CD4-positive, alpha-beta T cell treated with Interleukin-12 subunit alpha and Interleukin-12 subunit beta, for 1 hour (primary cell): ENCODE data around the gene SCN8A.

Experiments
- DNase-seq: peaks from one replicate; pipeline ENCODE4 v3.0.0-alpha.2; 2020

SCN8A gene

DNA sequence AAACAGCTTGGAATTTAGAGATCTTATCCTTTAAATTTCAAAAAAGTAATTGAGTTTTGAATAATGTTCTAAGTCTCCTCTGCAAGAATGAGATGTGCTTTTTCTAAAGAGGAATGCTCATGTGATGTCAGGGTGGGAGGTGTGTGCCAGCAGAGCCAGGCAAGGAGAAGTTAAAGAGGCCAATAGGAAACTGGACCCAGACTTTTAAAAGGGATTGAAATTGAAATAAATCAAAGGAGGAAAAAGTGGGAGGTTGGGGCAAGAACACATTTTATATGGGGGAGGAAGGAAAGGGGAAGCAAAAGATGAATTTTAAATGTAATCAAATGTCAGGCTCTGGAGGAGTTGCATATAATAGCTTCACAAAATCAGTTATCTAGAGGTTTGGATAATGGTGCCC, 131.4 kb downstream of the SCN8A start:
- DNase-seq: no peak

DNA sequence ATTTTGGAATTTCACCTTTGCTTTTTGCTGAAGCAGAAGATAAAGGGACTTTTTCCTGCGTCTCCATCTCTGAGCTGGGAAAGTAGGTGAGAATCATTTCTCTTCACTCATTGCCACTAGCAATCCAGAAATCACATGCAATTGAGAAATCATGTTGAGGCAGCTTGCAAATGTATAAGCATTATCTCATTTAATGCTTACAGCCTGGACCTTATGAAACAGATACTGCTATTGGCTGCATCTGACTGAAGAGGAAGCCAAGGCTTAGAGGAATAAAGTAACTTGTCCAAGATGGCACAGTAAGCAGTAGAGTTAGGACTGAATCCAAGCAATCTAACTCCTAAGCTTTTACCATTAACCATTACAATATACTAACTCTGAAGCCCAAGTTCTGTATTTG, 135.1 kb downstream of the SCN8A start:
- DNase-seq: no peak

DNA sequence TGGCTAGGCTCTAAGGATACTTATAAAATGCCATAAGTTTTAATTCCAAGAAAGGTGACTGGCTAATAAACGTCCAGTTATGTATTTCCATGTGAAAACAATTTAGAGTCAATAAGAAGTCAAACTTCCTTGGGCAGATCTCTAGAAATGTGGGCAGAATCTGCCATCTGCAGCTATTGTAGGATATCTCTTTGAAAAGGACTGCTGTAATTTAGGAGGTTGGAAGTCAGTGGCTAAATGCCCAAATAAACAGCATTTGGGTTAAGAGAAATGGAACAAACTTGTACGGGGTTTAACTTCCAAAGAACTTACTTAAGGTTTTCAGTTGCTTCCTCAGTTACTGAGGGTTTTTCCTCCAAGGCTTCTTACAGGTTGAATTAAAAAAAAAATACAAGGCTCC, 135.9 kb downstream of the SCN8A start:
- DNase-seq: no peak

DNA sequence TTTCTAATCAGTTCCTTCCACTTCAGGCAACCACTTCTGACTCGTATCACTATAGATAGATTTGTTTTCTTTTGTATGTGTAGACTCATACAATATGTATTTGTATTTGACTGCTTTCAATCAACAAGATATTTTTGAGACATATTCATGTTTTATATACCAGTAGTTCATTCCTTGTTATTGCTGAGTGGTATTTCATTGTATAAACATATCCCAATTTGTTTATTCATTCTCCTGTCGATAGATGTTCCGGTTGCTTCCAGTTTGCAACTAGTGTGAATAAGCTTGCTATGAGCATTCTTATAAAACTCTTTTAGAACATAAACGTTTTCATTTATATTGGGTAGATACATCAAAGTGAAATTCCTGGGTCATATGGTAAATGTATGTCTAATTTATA, 138.3 kb downstream of the SCN8A start:
- no peak for DNase-seq

DNA sequence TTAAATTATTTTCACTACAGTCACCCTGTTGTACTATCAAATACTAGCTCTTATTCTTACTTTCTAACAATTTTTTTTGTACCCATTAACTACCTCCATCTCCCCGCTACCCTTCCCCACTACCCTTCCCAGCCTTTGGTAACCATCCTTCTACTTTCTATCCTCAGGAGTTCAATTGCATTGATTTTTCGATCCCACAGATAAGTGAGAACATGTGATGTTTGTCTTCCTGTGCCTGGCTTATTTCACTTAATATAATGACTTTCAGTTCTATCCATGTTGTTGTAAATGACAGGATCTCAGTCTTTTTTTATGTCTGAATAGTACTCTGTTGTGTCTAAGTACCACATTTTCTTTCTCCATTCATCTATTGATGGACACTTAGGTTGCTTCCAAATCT, 139.7 kb downstream of the SCN8A start:
- no peak for DNase-seq

DNA sequence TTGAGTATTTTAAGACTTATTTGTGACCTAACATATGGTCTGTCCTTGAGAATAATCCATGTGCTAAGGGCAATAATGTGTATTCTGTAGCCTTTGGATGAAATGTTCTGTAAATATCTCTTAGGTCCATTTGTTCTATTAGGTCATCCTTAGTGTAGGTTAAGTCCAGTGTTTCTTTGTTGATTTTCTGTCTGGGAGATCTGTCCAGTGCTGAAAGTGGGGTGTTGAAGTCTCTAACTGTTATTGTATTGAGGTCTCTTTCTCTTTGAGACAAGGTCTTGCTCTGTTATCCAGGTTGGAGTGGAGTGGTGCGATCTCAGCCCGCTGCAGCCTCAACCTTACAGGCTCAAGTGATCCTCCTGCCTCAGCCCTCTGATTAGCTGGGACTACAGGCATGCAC, 149.5 kb downstream of the SCN8A start:
- DNase-seq: no peak

DNA sequence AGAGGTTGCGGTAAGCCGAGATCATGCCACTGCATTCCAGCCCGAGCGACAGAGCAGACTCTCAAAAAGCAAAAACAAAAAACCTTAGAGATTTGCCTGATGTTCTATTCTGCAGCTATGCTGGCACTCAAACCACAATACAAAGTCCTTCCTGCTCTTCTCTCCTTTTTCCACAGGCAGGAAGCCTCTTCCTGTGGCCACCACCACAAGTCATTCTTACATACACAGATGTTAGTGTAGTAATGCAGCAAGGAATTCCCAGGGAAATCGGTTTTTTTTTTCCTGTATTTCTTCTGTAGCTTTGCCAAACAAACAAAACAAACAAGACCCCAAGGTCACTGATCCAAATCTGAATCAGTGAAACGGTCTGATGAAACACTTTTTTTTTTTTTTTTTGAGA, 153.2 kb downstream of the SCN8A start:
- DNase-seq: no peak

DNA sequence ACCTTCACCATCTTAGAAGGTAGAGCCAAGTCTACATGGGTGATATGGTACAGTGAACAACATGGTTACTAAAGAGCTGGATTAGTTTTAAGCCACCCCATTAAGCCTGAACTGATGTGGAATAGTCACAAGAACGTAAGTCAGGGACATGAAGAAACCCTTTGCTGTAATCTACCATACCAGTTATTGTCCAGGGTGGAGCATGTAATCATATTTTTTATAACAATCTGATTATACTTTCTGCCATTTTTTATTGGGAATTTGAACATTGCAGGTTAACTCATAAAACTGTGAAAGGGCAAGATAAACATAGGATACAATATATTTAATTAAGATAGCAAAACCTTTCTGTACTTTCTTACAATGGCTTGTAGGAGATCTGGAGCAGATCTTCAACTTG, 153.9 kb downstream of the SCN8A start:
- DNase-seq: no peak

DNA sequence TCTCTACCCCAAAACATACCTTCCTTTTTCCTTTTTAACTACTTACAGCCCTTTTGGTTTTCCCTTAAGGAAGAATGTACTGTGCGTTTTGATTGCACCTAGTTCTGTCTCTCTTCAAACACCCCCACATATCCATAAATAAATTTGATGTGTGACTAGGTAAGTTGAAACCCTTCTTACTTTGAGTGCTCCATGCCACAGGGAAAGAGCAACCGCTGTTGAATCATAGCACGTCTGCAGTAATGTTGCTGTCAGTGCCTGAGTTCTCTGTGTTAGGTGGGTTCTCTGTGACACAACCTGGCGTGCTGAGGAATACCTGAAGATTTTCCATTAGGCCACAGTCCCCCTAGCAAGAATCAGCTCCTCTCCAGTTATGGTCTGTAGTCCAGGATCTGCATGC, 155.4 kb downstream of the SCN8A start:
- no peak for DNase-seq

DNA sequence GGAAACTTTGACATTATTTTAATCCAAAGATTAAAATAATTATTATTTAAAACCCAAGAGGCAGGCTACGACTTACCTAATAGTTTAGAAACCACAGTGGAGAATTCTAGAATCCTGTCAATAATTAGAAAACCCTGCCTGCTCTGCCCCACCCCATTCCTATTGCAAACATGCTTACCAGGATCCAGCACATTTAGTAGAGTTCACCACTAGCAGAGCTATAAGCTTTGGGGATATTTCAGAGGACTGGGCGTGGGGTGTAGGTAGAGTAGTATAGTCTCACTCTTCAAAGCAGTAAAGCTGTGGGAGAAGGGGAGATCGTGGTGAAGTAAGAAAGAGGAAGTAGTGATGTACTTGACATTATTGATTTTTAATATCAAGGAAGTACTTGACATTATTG, 157.2 kb downstream of the SCN8A start:
- DNase-seq: no peak

DNA sequence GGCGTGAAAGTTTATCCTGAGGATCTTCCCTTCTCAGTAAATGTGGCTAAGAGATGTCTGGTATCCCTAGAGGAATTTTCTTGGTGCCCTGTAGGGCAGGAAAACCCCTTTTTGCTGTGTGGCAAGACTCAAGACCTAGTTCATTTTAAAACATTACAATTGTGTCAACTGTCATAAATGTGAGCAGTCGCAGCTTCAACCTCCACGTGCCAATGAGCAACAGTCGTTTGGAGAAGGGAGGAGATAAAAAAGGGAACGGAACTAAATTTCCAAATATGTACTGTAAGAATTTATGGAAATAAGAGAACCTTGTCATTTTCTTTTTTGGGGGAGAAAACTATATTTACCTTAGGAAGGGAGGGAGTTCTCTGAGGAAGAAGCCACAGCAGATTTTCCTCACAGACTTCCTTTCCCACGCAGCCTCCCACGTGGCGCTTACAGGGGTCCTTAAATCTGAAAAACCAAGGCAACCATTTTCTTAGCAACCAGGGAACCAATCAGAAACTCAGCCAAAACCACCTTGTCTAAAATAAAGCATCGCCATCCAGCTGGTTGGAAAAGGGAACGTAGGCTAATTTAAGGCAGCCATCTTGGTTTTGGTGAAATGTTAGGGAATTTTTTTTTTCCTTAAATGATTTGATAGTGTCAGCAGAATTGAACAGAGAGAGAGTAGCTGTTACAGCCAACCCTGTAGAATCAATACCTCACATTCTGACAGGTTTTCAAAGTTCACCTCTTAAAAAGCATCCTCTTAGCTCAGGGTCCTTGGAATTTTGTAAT, 158.4 kb downstream of the SCN8A start:
- DNase-seq: no peak

DNA sequence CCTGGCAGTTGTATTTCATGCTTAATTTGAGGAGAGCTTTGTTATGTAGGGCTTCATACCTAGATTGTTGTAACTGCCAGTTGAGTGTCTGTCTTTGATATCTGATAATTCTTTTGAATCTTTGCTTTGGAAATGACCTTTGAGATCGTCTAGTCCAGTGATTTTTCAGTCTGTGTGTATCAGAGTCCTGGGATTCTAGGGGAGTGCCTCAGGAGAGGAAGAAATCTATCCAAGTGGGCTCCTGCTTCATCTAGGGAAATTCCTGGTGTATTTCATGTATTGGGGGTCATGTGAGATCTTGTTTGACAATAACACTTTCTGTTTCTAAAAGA, 158.9 kb downstream of the SCN8A start:
- no peak for DNase-seq

DNA sequence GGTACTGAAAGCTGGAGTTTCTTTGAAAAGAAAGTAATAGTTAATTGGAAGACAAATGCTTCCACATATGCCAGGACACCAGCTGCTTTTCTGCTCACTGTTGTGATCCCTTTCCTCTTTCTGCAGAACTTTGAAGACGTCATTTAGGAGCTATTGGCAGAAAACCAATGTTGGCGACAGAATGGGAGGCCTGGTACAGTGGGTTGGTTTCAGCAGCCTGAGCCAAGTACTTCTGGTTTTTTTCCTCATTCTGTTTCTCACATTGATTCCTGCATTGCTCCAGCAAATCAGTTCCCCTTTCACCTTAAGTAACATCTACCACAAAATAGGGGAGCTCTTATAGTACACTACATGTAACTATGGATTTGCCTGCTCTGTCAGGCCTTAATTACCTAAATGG, 160.6 kb downstream of the SCN8A start:
- no peak for DNase-seq

DNA sequence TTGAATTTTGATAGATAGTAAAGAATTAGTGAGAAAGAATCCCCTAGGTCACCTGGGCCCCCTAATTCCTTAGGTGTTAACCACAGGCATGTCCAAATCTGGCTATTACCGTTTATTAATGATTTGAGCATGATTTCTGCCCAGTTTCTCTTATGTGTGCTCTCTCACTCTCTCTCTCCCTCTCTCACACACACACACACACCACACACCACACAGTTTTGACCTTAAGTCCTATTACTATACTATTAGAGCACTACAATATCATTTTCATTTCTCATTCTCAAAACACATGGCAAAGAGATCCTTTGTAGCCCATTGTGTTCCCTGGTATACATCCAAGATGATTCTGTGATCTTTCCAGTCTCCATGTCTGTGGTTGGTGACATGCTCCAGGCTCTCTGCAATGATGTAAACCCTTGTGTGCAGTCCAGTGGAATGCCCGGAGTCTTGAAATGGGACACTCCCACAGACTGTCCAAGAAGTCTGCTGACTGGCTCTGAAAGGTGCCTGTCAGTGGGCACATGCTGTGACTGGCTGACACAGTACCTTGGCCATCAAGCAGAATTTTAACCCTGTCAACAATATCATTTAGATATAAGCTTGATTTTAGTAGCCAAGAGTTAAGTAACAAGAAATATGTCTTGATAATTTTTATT, 161.3 kb downstream of the SCN8A start:
- no peak for DNase-seq

DNA sequence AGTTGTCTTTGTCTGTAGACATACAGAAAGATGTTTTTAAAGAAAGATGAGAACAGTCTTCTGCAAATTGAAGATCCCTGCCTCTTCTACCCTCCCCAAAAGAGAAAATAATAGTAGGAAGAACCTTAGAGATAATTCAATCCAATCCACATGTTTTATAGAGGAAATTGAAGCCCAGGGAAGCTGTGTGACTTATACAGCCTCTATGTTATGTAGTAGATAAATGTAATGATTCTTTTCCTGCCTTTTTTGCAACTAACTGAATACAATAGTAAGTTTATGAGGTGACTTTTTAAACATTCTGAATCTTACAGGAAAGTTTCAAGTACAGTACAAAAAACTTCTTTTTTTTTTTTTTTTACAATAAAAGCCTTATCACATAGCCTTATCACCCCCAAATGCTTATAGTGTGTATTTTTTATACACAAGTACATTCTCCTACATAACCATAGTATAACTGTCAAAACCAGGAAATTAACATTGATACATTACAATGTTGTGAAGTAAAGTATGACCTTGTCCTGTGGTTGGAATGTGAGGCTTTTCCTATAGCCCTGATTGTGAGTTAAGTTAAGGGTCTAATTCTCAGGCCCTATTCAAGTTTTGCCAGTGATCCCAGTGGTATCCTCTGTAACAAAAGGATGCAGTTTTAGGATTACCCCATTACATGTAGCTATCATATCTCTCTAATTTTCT, 163.1 kb downstream of the SCN8A start:
- no peak for DNase-seq

DNA sequence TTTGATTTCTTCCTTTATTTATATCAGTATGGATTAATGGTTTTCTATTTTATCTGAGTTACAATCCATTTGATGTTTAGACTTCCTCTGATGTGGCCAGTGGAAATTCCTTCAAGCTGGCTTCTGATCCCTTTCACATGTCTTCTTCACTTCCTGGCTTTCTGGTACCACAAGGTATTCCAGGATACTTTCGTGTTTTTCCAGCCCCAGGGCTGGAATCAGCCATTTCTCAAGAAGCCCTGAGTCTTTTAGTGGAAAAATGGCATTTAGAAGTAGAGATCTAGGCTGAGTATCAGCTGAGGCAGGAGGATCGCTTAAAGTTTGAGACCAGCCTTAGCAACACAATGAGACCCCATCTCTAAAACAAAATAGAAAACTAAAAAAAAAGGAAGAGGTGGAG, 164.2 kb downstream of the SCN8A start:
- no peak for DNase-seq

DNA sequence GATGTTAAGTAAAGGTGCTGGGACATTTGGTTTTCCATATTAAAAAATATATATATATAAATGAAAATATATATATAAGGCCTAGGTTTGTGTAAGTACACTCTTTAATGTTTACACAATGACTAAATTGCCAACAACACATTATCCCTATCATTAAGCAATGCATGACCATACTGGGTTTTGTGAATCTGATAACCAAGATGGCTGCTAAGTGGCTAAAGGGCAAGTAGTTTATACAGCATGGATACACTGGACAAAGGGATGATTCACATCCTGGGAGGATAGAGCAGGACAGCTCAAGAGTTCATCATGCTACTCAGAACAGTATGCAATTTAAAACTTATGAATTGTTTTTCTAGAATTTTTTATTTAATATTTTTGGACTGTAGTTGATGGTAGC, 168.1 kb downstream of the SCN8A start:
- DNase-seq: no peak

DNA sequence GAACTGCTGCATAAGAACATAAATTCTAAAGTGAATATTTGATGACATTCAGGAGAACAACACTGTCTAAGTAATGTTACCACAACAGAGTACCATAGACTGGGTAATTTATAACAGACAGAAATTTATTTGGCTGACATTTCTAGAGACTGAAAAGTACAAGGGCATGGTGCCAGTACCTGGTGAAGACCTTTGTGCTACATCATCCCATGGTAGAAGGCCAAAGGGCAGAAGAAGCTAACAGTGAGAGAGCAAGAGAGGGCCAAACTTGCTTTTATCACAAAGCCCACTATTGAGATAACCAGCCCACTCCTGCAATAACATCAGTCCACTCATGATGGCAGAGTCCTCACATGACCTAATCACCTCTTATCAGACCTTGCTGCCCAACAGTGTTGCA, 168.7 kb downstream of the SCN8A start:
- DNase-seq: no peak

DNA sequence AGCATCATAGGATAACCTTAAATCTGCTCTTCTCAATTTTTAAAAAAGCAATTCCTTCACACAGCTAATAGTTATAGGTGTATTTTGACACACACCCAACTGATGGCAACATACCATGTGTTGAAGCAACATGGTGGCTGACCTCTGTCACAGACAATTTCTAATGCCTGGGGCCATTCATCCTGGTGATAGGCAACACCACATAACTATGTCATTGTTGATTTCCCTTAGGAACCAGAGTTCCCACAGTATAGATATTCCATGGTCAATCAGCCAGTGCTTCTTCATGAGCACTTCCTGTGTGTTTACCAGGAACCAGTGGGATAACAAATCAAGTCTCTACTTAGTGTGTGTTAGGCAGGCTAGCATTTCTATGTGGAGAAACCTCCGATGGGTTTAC, 169.2 kb downstream of the SCN8A start:
- no peak for DNase-seq

DNA sequence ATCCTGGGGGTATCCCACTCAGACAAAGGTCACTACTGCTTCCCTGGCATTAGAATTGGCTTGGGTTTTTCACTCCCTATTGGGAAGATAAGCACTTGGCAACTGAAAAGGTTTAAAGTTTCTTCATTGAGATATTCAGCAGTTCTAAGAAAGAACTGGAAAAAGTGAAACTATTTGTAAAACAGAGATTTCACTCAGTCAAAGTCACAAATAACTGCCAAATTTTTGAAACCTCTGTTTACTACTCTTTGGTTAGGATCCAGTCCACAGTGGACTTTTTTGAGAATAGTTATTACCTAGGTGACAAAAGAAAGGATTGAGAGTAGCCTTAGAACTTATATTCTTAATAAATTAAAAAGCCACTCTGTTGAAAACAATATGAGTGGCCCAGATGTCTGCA, 172.7 kb downstream of the SCN8A start:
- DNase-seq: no peak

DNA sequence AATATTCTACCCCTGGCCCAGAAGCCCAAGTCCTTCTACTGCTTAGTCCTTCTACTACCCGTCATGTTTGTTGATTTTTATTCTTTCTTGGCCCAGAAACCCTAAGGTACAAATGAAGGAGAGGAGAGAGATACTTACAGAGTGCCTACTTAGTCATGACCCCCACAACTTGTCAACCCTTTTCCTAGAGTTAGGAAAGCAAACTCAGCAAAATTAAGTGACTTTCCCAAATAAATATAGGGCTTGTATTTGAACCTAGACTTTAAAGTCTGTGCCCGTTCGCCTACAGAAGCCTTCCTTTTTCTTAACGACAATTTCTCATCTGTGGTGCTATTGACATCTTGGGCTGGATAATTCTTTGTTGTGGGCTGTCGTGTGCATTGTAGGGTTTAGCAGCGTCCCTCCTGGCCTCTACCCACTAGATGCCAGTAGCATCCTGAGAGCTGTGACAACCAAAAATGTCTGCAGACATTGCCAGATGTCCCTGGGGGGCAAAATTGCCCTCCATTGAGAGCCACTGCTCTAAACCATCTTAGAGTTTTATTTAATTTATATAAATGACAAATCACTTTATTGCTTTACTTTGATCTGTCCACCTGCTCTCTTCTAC, 175.1 kb downstream of the SCN8A start:
- no peak for DNase-seq

DNA sequence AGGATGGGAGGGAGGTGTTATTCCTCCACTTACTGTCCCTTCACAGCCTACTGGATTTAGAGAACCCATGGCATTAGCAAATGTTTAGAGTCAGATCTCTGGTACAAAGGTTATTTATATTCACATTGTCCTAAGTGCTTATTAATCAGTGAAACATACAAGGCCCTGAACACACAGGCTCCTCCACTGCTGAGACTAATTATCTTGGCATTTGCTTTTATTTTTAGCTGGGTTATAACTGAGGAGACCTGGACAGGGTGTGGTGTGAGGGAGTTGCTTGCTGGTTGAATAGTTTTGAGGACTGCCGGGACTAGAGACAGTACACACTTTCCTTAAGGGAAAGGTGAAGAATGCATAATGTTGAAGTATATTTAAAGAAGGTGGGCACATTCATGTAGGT, 180.0 kb downstream of the SCN8A start:
- no peak for DNase-seq

DNA sequence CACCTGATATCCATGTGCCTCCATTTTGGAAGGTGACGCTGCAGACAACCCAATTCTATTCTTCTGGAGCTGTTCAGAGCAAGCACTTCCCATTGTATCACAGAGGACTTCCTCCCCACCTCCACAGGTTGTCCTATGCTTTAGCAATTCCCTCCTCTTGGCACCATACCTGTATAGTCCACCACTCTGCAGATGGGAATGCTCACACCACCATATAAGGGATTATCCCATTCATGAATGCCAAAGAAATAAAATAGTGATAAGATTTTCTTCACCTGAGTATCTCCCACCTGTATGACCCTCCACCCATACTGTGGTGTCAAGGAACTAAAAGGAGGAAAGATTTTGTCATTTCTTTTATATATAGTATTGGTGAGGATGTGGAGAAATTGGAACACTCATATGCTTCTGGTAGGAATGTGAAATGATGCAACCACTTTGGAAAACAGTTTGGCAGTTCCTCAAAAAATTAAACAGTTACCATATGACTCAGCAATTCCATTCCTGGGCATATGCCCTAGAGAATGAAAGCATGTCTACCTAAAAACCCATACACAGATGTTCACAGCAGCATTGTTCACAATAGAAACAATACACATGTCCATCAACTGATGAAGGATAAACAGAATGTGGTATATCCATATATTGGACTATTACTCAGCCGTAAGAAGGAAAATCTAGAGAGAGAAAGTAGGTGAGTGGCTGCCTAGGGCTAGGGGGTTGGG, 182.3 kb downstream of the SCN8A start:
- DNase-seq: no peak
